ENCODE data around the gene LMBR1. TPM values are rescaled to one million over a fixed set of nuclear protein-coding genes. Genes with fewer than 3 reads are reported as not detected.

The LMBR1 gene
- total and polyA plus RNA-seq, 12 donors: 16.9 to 341 (median 117) TPM

DNA sequence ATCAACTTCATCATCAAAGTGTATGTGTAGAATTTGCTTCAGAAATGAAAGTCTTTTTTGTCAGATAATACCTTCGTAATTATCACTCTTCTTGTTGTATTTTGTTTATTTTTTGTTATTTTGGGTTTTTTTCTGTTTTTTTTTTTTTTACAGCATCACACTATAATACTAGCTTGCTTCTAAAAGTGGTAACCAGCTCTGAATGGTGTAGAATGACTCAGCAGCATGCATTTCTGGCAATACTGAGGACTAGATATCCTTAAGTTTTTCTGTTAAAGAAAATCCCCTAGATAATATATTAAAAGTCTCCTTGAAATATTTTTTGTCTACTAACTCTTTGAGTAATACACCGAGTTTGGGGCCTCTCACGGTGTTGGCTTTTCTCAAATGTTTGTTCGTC lies 109.1 kb downstream of the LMBR1 start:
- no peak for TF ChIP-seq POLR2A (IDR thresholded peaks at IDR 0.05)
- TF ChIP-seq, protein P1, sequence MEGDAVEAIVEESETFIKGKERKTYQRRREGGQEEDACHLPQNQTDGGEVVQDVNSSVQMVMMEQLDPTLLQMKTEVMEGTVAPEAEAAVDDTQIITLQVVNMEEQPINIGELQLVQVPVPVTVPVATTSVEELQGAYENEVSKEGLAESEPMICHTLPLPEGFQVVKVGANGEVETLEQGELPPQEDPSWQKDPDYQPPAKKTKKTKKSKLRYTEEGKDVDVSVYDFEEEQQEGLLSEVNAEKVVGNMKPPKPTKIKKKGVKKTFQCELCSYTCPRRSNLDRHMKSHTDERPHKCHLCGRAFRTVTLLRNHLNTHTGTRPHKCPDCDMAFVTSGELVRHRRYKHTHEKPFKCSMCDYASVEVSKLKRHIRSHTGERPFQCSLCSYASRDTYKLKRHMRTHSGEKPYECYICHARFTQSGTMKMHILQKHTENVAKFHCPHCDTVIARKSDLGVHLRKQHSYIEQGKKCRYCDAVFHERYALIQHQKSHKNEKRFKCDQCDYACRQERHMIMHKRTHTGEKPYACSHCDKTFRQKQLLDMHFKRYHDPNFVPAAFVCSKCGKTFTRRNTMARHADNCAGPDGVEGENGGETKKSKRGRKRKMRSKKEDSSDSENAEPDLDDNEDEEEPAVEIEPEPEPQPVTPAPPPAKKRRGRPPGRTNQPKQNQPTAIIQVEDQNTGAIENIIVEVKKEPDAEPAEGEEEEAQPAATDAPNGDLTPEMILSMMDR (IDR thresholded peaks at IDR 0.05): no peak
- 95 to 98% (median 97%) methylated on average over 4 of the region's 4 CpGs for WGBS, 4 donors
- no peak overlapping the region for H3K27ac ChIP-seq
- H3K9me3 ChIP-seq (replicated peaks in 1 of 3): no peaks in the 10 kb centered on the region
- H3K36me3 ChIP-seq (replicated peaks in 1 of 2): no peaks in the 10 kb centered on the region
- H3K4me1 ChIP-seq (replicated peaks in 1 of 2): no peaks in the 10 kb centered on the region
- H3K4me3 ChIP-seq: no peak overlapping the region
- intact Hi-C loops (cut with DNase I): no loop called here
- H3K27me3 ChIP-seq: no peaks in the 10 kb centered on the region
- DNase-seq: no peak

DNA sequence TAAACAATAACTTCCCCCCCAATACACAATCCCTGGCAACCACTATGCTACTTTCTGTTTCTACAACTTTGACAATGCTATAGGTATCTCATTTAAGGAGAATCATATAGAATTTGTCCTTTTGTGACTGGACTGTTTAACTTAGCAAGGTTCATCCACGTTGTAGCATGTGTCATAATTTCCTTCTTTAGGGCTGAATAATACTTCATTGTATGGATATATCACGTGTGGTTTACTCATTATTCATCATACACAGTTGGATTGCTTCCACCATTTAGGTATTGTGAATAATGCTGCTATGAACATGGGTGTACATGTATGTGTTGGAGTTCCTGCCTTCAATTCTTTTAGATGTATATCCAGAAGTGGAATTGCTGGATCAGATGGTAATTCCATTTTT lies 111.0 kb downstream of the LMBR1 start:
- no peak overlapping the region for H3K4me3 ChIP-seq
- 86 to 92% (median 88%) methylated on average over 2 of the region's 2 CpGs for WGBS, 4 donors
- H3K9me3 ChIP-seq (replicated peaks in 1 of 3): no peaks in the 10 kb centered on the region
- no peak overlapping the region for H3K27ac ChIP-seq
- no peak for TF ChIP-seq POLR2A (IDR thresholded peaks at IDR 0.05)
- TF ChIP-seq, protein P1 (IDR thresholded peaks at IDR 0.05): no peak
- DNase-seq: no peak
- H3K36me3 ChIP-seq (replicated peaks in 1 of 2): no peaks in the 10 kb centered on the region
- intact Hi-C loops (cut with DNase I): no loop called here
- H3K27me3 ChIP-seq: no peaks in the 10 kb centered on the region
- no peaks in the 10 kb centered on the region for H3K4me1 ChIP-seq (replicated peaks in 1 of 2)

DNA sequence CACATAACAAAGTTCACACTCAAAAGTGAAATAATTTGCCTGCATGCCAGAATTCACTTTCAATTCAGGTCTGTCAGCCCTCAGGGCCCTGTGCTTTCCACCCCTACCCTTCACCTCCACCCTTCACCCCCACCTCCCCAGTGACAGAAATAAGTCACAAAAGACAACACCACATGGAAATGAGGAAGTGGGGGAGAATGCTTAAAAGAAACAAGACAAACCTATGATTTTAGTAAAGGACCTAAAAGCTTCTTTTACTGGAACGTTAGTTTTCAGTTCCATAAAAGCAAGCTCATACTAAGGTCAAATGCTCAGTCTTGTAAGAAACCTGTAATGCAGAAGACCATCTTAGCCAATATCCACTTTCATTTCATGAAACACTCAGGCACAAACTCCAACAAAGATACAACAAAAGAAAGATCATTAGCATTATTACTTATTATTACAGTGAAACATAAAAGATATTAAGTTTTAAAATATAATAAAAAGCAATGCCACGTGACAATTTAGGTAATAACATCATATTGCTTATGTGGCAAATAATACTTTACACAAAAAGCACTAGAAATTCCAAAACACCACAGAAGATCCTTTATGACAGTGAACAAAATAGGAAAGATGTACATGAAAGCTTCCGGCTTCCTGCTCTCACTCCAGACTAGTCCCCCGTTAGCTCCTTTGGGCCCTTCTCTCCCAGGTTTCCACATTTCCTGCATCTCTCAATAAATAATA lies 112.1 kb downstream of the LMBR1 start:
- TF ChIP-seq, protein P1 (IDR thresholded peaks at IDR 0.05): no peak
- no peak for TF ChIP-seq POLR2A (IDR thresholded peaks at IDR 0.05)
- H3K36me3 ChIP-seq (replicated peaks in 1 of 2): no peaks in the 10 kb centered on the region
- H3K4me1 ChIP-seq (replicated peaks in 1 of 2): no peaks in the 10 kb centered on the region
- 82 to 85% (median 83%) methylated on average over 4 of the region's 4 CpGs for WGBS, 4 donors
- H3K27ac ChIP-seq: no peak overlapping the region
- H3K4me3 ChIP-seq: no peak overlapping the region
- no peaks in the 10 kb centered on the region for H3K27me3 ChIP-seq
- no peaks in the 10 kb centered on the region for H3K9me3 ChIP-seq (replicated peaks in 1 of 3)
- intact Hi-C loops (cut with DNase I): no loop called here
- no peak for DNase-seq

DNA sequence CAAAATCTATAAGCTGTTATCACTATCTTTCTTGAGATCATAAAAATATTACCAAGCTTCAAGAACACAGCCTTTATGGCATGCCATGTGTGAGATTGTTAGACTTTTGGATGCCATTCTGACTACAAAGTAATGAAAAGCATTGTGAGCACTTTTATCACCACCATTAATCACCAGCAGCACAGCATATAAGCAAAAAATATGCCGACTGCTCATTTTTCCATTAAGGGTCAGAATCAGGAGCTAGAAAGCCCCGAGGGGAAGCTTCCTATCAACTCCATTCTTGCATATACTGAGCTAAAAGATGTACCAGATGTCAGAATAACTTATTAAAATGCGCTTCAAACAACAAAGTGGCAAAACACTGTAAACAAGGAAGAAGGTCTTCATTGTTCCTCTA lies 114.3 kb downstream of the LMBR1 start:
- no peak for TF ChIP-seq POLR2A (IDR thresholded peaks at IDR 0.05)
- TF ChIP-seq, protein P1 (IDR thresholded peaks at IDR 0.05): no peak

More for the DNA sequence above, 114.3 kb downstream of the LMBR1 start:
- WGBS, 4 donors: 31 to 67% (median 55%) methylated on average over 3 of the region's 3 CpGs
- H3K4me1 ChIP-seq (replicated peaks in 1 of 2): no peaks in the 10 kb centered on the region
- intact Hi-C loops (cut with DNase I): no loop called here
- DNase-seq: no peak
- no peak overlapping the region for H3K27ac ChIP-seq
- H3K9me3 ChIP-seq (replicated peaks in 1 of 3): no peaks in the 10 kb centered on the region
- no peak overlapping the region for H3K4me3 ChIP-seq
- no peaks in the 10 kb centered on the region for H3K27me3 ChIP-seq
- H3K36me3 ChIP-seq (replicated peaks in 1 of 2): no peaks in the 10 kb centered on the region
